GM12801 (cell line): Measurements from ENCODE around the gene ASXL2.

Experiments used
- CTCF ChIP-seq: IDR thresholded peaks from one replicate; pipeline ENCODE4 v1.5.1; 2011; ENCODE audit warnings: control low read depth; ENCODE audit not compliant: insufficient read length; ENCODE audit errors: extremely low read depth

The ASXL2 gene

GRCh38 chr2:25867396-25868003 is 10.8 kb downstream of the ASXL2 start:
- no peak for TF ChIP-seq CTCF

- TF ChIP-seq CTCF, result no peak
Observed at GRCh38 chr2:25856377-25856776, 21.9 kb downstream of the ASXL2 start.

- no peak for TF ChIP-seq CTCF
Observed at GRCh38 chr2:25855065-25855464, 23.2 kb downstream of the ASXL2 start.

- TF ChIP-seq CTCF, result no peak
Observed at GRCh38 chr2:25854613-25855012, 23.7 kb downstream of the ASXL2 start.

- no peak for TF ChIP-seq CTCF
Observed at GRCh38 chr2:25853038-25853638, 25.1 kb downstream of the ASXL2 start.

GRCh38 chr2:25851740-25852503 is 26.4 kb downstream of the ASXL2 start:
- no peak for TF ChIP-seq CTCF

- no peak for TF ChIP-seq CTCF
Observed at GRCh38 chr2:25845843-25846505, 32.3 kb downstream of the ASXL2 start.
